MM.1S (cell line): ENCODE results near the gene SPIN1.

Experiments used
- EZH2 ChIP-seq: fragments of 300-600 bp; sonication (generic); optimal IDR thresholded peaks from 2 replicates; pipeline ENCODE3; 2017; ENCODE audit warnings: low read depth, mild to moderate bottlenecking, antibody characterized with exemption, low read length, mixed read lengths
- TF ChIP-seq, protein P1 (sequence below): fragments of 300-600 bp; sonication (generic); IDR thresholded peaks from 2 replicates; pipeline ENCODE4 v1.5.1; 2016; ENCODE audit warnings: antibody characterized with exemption, low read length, mixed read lengths

GRCh38 chr9:88403340-88403739, 15.1 kb downstream of the SPIN1 start:
- TF ChIP-seq, protein P1, sequence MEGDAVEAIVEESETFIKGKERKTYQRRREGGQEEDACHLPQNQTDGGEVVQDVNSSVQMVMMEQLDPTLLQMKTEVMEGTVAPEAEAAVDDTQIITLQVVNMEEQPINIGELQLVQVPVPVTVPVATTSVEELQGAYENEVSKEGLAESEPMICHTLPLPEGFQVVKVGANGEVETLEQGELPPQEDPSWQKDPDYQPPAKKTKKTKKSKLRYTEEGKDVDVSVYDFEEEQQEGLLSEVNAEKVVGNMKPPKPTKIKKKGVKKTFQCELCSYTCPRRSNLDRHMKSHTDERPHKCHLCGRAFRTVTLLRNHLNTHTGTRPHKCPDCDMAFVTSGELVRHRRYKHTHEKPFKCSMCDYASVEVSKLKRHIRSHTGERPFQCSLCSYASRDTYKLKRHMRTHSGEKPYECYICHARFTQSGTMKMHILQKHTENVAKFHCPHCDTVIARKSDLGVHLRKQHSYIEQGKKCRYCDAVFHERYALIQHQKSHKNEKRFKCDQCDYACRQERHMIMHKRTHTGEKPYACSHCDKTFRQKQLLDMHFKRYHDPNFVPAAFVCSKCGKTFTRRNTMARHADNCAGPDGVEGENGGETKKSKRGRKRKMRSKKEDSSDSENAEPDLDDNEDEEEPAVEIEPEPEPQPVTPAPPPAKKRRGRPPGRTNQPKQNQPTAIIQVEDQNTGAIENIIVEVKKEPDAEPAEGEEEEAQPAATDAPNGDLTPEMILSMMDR, result no peak
- no peak for TF ChIP-seq EZH2
